ENCODE results near the gene PKD1L1. TPM values are rescaled to one million over a fixed set of nuclear protein-coding genes. Genes with fewer than 3 reads are reported as not detected.

The PKD1L1 gene
- polyA plus RNA-seq, 2 of the 4 experiments (the other 2 are of a cell fraction): 0.21 TPM

GRCh38 chr7:47978790-47979144, 30.5 kb upstream of the PKD1L1 start:
- Histone ChIP-seq H3K4me3 (peak overlapping the region; percentile 83), H3K27ac (peak overlapping the region; percentile 81 to 93), H3K4me1 (peaks cover 6% of the 10 kb centered on the region; the same call in 2 of the 3 replicates), H3K9me3 (no peaks in the 10 kb centered on the region), H3K4me2 (peak overlapping the region; percentile 93)
- no peak for DNase-seq (ENCODE audit: low read depth in 1 of 2, low spot score in 1 of 2)
- 7% methylated on average over 4 of the region's 4 CpGs for WGBS (ENCODE audit: missing lambda C conversion rate)
- no peak for FAIRE-seq
- no peak for ATAC-seq
- CTCF ChIA-PET: interaction anchor here (1.0 to 1.9 kb wide), 3 partner anchors 10 to 176 kb away, joined by 3 to 10 read pairs (median 6); no protein-coding TSS in a partner anchor
- TF ChIP-seq PHF8 (IDR thresholded peaks at IDR 0.05; ENCODE audit: borderline replicate concordance, low read depth): no peak
- TF ChIP-seq ELK1 (IDR thresholded peaks at IDR 0.05; ENCODE audit: low read depth, low read length): no peak
- no peak for TF ChIP-seq GATA3 (IDR thresholded peaks at IDR 0.05; ENCODE audit: borderline replicate concordance)
- TF ChIP-seq CHD4 (IDR thresholded peaks at IDR 0.05; ENCODE audit: borderline replicate concordance): no peak
- no peak for TF ChIP-seq TFCP2L1 (CRISPR knock-in tag; IDR thresholded peaks at IDR 0.05)
- no peak for TF ChIP-seq FOSB (CRISPR knock-in tag; IDR thresholded peaks at IDR 0.05)
- TF ChIP-seq E2F6 (IDR thresholded peaks at IDR 0.05; ENCODE audit: borderline replicate concordance, low read depth): no peak
- TF ChIP-seq HMGXB4 (CRISPR knock-in tag; IDR thresholded peaks at IDR 0.05; ENCODE audit: borderline replicate concordance): no peak
- TF ChIP-seq MYC (IDR thresholded peaks at IDR 0.05; ENCODE audit: borderline replicate concordance, low read length): no peak
- TF ChIP-seq ESRRA (IDR thresholded peaks at IDR 0.05; ENCODE audit: borderline replicate concordance, low read length): no peak
- no peak for TF ChIP-seq SMC3 (IDR thresholded peaks at IDR 0.05)
- POLR2A ChIA-PET: interaction anchor here (1.5 kb wide), 1 partner anchor 110 kb away, joined by 4 read pairs; no protein-coding TSS in a partner anchor

GRCh38 chr7:47973739-47974138, 25.5 kb upstream of the PKD1L1 start:
- peaks cover 6% of the 10 kb centered on the region; the same call in 2 of the 3 replicates for H3K4me1 ChIP-seq
- 81% methylated on average over 1 of the region's 1 CpG for WGBS (ENCODE audit: missing lambda C conversion rate)
- POLR2A ChIA-PET: no interaction called here
- H3K4me3 ChIP-seq: no peak overlapping the region
- H3K4me2 ChIP-seq: no peak overlapping the region
- no peak for DNase-seq (ENCODE audit: low read depth in 1 of 2, low spot score in 1 of 2)
- no peak for ATAC-seq
- no peak for FAIRE-seq
- no peak overlapping the region for H3K27ac ChIP-seq
- CTCF ChIA-PET: interaction anchor here (0.7 to 2.5 kb wide), 6 partner anchors 29 to 708 kb away, joined by 3 to 11 read pairs (median 4); no protein-coding TSS in a partner anchor
- H3K9me3 ChIP-seq: no peaks in the 10 kb centered on the region
- TF ChIP-seq HMGXB4 (CRISPR knock-in tag; IDR thresholded peaks at IDR 0.05; ENCODE audit: borderline replicate concordance) (no peak), ATOH8 (CRISPR knock-in tag; IDR thresholded peaks at IDR 0.05; ENCODE audit: low read depth) (no peak), FOXS1 (CRISPR knock-in tag; IDR thresholded peaks at IDR 0.05) (no peak), RCOR1 (IDR thresholded peaks at IDR 0.05; ENCODE audit: low read depth, low read length) (no peak), RFX5 (IDR thresholded peaks at IDR 0.05) (no peak), MAZ (IDR thresholded peaks at IDR 0.05; ENCODE audit: borderline replicate concordance, low read depth, low read length) (no peak), E2F6 (IDR thresholded peaks at IDR 0.05; ENCODE audit: borderline replicate concordance, low read depth) (no peak), MAFK (IDR thresholded peaks at IDR 0.05; ENCODE audit: partially characterized antibody) (no peak), NR3C1 (IDR thresholded peaks at IDR 0.05) (no peak), HOXA7 (CRISPR knock-in tag; IDR thresholded peaks at IDR 0.05) (no peak), TFCP2L1 (CRISPR knock-in tag; IDR thresholded peaks at IDR 0.05) (no peak), RAD21 (conservative IDR thresholded peaks at IDR 0.05 in 1 of 2, IDR thresholded peaks at IDR 0.05 in 1 of 2) (no peak), CBX2 (IDR thresholded peaks at IDR 0.05; ENCODE audit: borderline replicate concordance, low read depth) (no peak)
